Neuronal stem cell (in vitro differentiated cells): ENCODE results near the gene FOXB1.

Experiments
- DNase-seq: peaks from one replicate; pipeline ENCODE4 v3.0.0-alpha.2; 2013; ENCODE audit warnings: low spot score
- H2AFZ ChIP-seq: one replicate; pipeline ENCODE4 v1.6.1; 2013; ENCODE audit warnings: mild to moderate bottlenecking, low read length, inconsistent platforms
- H2AK5ac ChIP-seq: 2 replicates; pipeline ENCODE4 v1.6.1; 2013; ENCODE audit warnings: low read depth, mild to moderate bottlenecking, inconsistent platforms, low read length, moderate library complexity, mixed read lengths
- H2BK120ac ChIP-seq: 2 replicates; pipeline ENCODE4 v1.6.1; 2013; ENCODE audit warnings: low read depth, mild to moderate bottlenecking, inconsistent platforms, low read length, moderate library complexity, mixed read lengths
- H2BK12ac ChIP-seq: one replicate; pipeline ENCODE4 v1.6.1; 2013; ENCODE audit warnings: low read length, inconsistent platforms
- H2BK15ac ChIP-seq: 2 replicates; pipeline ENCODE4 v1.6.1; 2013; ENCODE audit warnings: mild to moderate bottlenecking, low read length, inconsistent platforms, mixed read lengths
- H2BK5ac ChIP-seq: one replicate; pipeline ENCODE4 v1.6.1; 2013; ENCODE audit warnings: inconsistent platforms, mild to moderate bottlenecking, low read length, moderate library complexity
- H3K14ac ChIP-seq: one replicate; pipeline ENCODE4 v1.6.1; 2013; ENCODE audit warnings: low read length, inconsistent platforms
- H3K18ac ChIP-seq: 2 replicates; pipeline ENCODE4 v1.6.1; 2013; ENCODE audit warnings: low read length, inconsistent platforms
- H3K23ac ChIP-seq: 2 replicates; pipeline ENCODE4 v1.6.1; 2013; ENCODE audit warnings: low read depth, mild to moderate bottlenecking, mixed read lengths, low read length, inconsistent platforms; ENCODE audit not compliant: poor library complexity
- H3K27ac ChIP-seq: replicated peaks from 3 replicates; pipeline ENCODE4 v1.5.1; 2013; ENCODE audit warnings: low read length, inconsistent platforms
- H3K27me3 ChIP-seq, 3 experiments: 2 replicates each; pipeline ENCODE4 v1.6.1; 2013; ENCODE audit warnings: low read length in 3 of 3, mild to moderate bottlenecking in 2 of 3, inconsistent platforms in 1 of 3, low read depth in 1 of 3, mixed read lengths in 1 of 3, moderate library complexity in 1 of 3; ENCODE audit not compliant: control insufficient read depth in 3 of 3, insufficient read depth in 3 of 3
- H3K36me3 ChIP-seq, 2 donors: replicated peaks in 1 of 2; 2 replicates each; pipeline ENCODE4 v1.6.1; 2013; ENCODE audit warnings: low read length in 2 of 2; ENCODE audit not compliant: control insufficient read depth in 2 of 2, insufficient read depth in 2 of 2
- H3K4ac ChIP-seq: 2 replicates; pipeline ENCODE4 v1.6.1; 2013; ENCODE audit warnings: inconsistent platforms, mild to moderate bottlenecking, low read length, moderate library complexity
- H3K4me1 ChIP-seq, 2 donors: 1 replicate in 1 of 2; 2 replicates in 1 of 2; pipeline ENCODE4 v1.6.1; 2013; ENCODE audit warnings: low read length in 2 of 2, low read depth in 1 of 2; ENCODE audit not compliant: control insufficient read depth in 2 of 2, insufficient read depth in 1 of 2
- H3K4me2 ChIP-seq: one replicate; pipeline ENCODE4 v1.6.1; 2013; ENCODE audit warnings: mild to moderate bottlenecking, low read length, inconsistent platforms; ENCODE audit not compliant: insufficient read depth, poor library complexity, severe bottlenecking
- H3K4me3 ChIP-seq, 2 donors: 2 replicates each; pipeline ENCODE4 v1.5.1; 2013; ENCODE audit warnings: low read length in 2 of 2, mild to moderate bottlenecking in 2 of 2, inconsistent platforms in 1 of 2, moderate library complexity in 1 of 2
- H3K79me1 ChIP-seq: one replicate; pipeline ENCODE4 v1.6.1; 2013; ENCODE audit warnings: low read depth, mild to moderate bottlenecking, inconsistent platforms, low read length, moderate library complexity
- H3K9ac ChIP-seq: one replicate; pipeline ENCODE4 v1.6.1; 2013; ENCODE audit warnings: mild to moderate bottlenecking, low read depth, low read length, inconsistent platforms; ENCODE audit not compliant: poor library complexity
- H3K9me3 ChIP-seq, 2 donors: replicated peaks in 1 of 2; 2 replicates each; pipeline versions ENCODE3 to v1.6.1; 2013; ENCODE audit warnings: low read length in 2 of 2, mild to moderate bottlenecking in 2 of 2, inconsistent platforms in 1 of 2, low read depth in 1 of 2, mixed read lengths in 1 of 2, moderate library complexity in 1 of 2; ENCODE audit not compliant: control insufficient read depth in 2 of 2, insufficient read depth in 1 of 2
- H4K8ac ChIP-seq: one replicate; pipeline ENCODE4 v1.6.1; 2013; ENCODE audit warnings: low read depth, mild to moderate bottlenecking, inconsistent platforms, low read length, moderate library complexity
- H4K91ac ChIP-seq: one replicate; pipeline ENCODE4 v1.6.1; 2013; ENCODE audit warnings: low read length, low read depth, mild to moderate bottlenecking, inconsistent platforms; ENCODE audit not compliant: poor library complexity
- WGBS, 2 donors: extraction: QIAGEN DNeasy Blood & Tissue Kit; methylation state at CpG; one replicate each; pipeline ENCODE4 v1.1.7; 2013; ENCODE audit warnings: missing lambda C conversion rate in 2 of 2, mixed read lengths in 1 of 2; ENCODE audit not compliant: insufficient read length in 2 of 2, insufficient replicate concordance in 1 of 2; ENCODE audit errors: extremely low coverage in 2 of 2; 5-methylcytosine and 5-hydroxymethylcytosine counted together

Gene FOXB1

DNA sequence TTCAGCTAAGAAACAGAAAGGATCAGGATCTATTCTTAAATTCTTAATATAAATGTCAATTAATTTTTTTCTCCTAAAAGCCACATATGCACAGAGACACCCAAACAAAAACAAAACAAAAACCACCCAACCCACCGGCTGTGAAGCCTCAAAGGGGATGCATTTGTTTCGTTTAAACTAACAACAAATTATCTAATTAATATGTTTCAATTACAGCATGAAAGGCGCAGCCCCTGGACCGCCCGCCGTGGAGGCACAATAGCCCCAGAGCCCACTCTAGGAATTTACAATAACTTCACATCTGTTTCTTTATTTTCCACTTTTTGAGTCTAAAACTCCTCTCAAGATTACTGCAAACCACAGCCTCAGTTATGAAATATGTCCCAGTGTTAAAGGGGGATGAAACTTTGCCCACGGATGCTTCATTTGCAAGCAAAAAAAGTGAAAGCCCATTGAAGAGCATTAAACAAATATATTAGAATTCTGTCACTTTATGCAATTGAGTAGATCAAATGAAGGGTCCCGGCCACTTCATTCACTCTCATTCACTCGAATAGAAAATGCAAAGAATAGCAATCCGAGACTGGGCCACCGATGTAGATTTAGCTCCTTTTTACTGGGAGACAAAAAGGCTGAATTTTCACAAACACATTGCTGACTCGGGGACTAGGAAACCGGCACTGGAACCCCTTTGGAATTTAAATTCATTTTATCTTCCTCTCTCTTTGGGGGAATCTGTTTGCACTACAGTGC, 6.0 kb downstream of the FOXB1 start:
- Histone ChIP-seq H3K27ac (no peak overlapping the region), H3K4me2 (peak overlapping the region; percentile 35), H2BK5ac (no peak overlapping the region), H2AFZ (no peak overlapping the region), H4K8ac (no peak overlapping the region), H4K91ac (no peak overlapping the region), H3K4me1 (peaks cover 17 to 56% of the 10 kb centered on the region in 2 donors), H3K36me3 (peaks cover 0 to 29% of the 10 kb centered on the region in 2 donors), H2BK120ac (no peak overlapping the region), H3K9ac (no peak overlapping the region), H3K9me3 (no peaks in the 10 kb centered on the region), H2BK12ac (no peak overlapping the region), H3K27me3 (peaks cover 0 to 18% (median 9%) of the 10 kb centered on the region in 3 experiments), H3K4me3 (no peak overlapping the region), H3K14ac (no peak overlapping the region), H3K18ac (no peak overlapping the region), H2AK5ac (no peak overlapping the region), H2BK15ac (no peak overlapping the region), H3K79me1 (no peaks in the 10 kb centered on the region), H3K4ac (no peak overlapping the region), H3K23ac (no peak overlapping the region)
- peak; percentile 32 for DNase-seq
- WGBS, 2 donors = no CpG with 5 or more reads among the region's 13 CpGs

DNA sequence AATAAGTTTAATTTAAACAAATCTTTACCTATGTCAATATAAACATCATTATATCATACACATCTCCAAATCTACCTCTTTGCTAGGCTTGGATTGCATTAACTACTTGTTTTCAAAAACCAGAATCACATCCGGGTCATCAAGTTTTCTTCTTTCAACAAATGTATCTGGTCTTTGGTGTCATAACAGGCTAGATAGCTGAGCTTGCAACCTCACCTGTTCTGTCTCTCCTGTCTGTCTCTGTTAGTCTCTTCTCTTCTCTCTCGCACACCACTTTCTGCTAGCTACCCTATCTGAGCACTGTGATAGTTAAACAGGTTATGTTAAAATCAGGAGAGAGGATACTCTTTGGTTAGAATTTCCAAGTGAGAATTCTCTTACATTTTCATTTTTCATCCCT, 6.7 kb downstream of the FOXB1 start:
- no peak for DNase-seq
- H2BK15ac ChIP-seq = no peak overlapping the region
- no peak overlapping the region for H2BK5ac ChIP-seq
- peak overlapping the region; percentile 42 for H2AFZ ChIP-seq
- H3K4me1 ChIP-seq = peaks cover 10 to 56% of the 10 kb centered on the region in 2 donors
- H3K4me3 ChIP-seq = peak overlapping the region in 1 of 2 donors; percentile 10
- no peak overlapping the region for H3K23ac ChIP-seq
- H3K27me3 ChIP-seq = peaks cover 0 to 11% (median 2%) of the 10 kb centered on the region in 3 experiments
- H3K18ac ChIP-seq = no peak overlapping the region
- H2BK12ac ChIP-seq = no peak overlapping the region
- no peak overlapping the region for H2AK5ac ChIP-seq
- H3K79me1 ChIP-seq = no peaks in the 10 kb centered on the region
- H3K36me3 ChIP-seq = peaks cover 0 to 22% of the 10 kb centered on the region in 2 donors
- H4K8ac ChIP-seq = no peak overlapping the region
- H3K4ac ChIP-seq = no peak overlapping the region
- no peak overlapping the region for H3K27ac ChIP-seq
- H3K4me2 ChIP-seq = no peak overlapping the region
- no peak overlapping the region for H4K91ac ChIP-seq
- H3K14ac ChIP-seq = no peak overlapping the region
- H2BK120ac ChIP-seq = no peak overlapping the region
- no peaks in the 10 kb centered on the region for H3K9me3 ChIP-seq
- H3K9ac ChIP-seq = no peak overlapping the region
- no CpG with 5 or more reads among the region's 2 CpGs for WGBS, 2 donors

DNA sequence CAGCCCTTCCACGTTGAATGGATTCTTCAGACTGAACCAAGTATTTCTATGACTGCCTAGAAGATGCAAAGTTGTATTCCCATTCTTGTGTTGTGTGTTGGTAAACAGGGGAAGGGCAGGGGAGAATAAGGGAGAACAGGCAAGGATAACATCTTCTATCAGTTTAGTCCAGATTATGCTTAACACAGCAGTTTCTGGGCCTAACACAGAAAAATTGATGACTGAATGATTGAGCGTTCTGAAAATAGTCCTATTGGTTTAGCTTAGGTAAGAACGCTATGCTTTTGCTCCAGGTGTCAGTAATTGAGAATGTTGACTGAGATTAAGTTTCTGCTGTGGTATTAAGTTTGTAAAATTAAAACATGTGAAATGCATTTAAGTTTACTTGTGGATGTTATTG, 8.6 kb downstream of the FOXB1 start:
- Histone ChIP-seq H2AFZ (no peak overlapping the region), H4K8ac (no peak overlapping the region), H3K79me1 (no peaks in the 10 kb centered on the region), H3K27ac (no peak overlapping the region), H3K14ac (no peak overlapping the region), H3K18ac (no peak overlapping the region), H2BK5ac (no peak overlapping the region), H2BK120ac (no peak overlapping the region), H3K23ac (no peak overlapping the region), H3K4me1 (peaks cover 8 to 47% of the 10 kb centered on the region in 2 donors), H2BK15ac (no peak overlapping the region), H3K4ac (no peak overlapping the region), H2AK5ac (no peak overlapping the region), H4K91ac (no peak overlapping the region), H3K9me3 (peaks cover 0 to 6% of the 10 kb centered on the region in 2 donors), H3K4me2 (no peak overlapping the region), H3K36me3 (peaks cover 0 to 5% of the 10 kb centered on the region in 2 donors), H3K27me3 (peaks cover 0 to 7% (median 0%) of the 10 kb centered on the region in 3 experiments), H3K9ac (no peak overlapping the region), H3K4me3 (no peak overlapping the region), H2BK12ac (no peak overlapping the region)
- WGBS, 2 donors = no CpG with 5 or more reads among the region's 3 CpGs
- no peak for DNase-seq

DNA sequence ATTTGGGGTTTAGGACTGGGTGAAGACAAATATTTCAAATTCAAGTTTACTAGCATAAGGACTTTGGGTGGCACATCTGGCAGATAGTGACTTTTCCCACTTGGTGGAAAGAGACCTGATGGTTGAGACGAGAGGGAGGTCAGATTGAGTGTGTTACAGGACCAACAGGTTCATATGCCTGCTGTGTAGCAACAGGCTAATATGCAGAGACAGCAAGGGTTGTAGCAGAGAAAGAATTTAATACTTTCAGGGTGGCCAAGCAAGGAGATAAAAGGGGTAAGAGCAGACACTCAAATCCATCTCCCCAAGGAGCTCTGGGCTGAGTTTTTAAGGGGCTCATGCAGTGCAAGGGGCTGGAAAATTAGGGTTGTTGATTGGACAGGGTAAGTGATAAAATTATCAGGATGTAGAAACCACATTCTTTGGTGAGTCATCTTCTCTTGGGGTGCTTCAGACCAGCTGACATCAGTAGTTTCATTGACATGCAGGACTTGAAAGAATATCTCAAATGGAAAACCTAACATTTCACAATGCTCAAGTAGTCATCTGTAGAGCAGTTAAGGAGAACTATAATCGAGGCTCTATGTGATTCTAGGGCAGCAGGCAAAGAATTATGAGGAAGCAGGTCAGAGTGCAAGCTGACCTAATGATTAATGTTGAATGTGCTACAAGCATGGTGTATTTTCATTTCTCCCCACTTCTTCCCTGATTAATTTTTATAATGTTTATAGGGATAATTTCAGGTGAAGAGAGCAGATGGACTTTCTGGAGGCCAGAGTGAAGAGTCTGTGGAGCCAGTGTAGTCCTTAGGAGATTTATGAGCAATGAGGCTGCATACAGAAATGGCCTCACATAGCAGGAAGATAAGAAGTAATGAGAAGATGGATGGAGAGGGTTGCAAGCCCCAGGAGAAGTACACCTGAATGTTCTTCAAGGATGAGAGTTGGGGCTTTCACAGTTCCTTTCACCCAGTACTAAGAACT, 13.7 kb downstream of the FOXB1 start:
- no peak overlapping the region for H4K8ac ChIP-seq
- peaks cover 0 to 9% of the 10 kb centered on the region in 2 donors for H3K9me3 ChIP-seq
- WGBS, 2 donors = no CpG with 5 or more reads among the region's 2 CpGs
- no peak overlapping the region for H2BK15ac ChIP-seq
- H2AK5ac ChIP-seq = no peak overlapping the region
- H3K27ac ChIP-seq = no peak overlapping the region
- H3K4ac ChIP-seq = no peak overlapping the region
- H3K14ac ChIP-seq = no peak overlapping the region
- H2BK5ac ChIP-seq = no peak overlapping the region
- no peaks in the 10 kb centered on the region for H3K79me1 ChIP-seq
- H2BK120ac ChIP-seq = no peak overlapping the region
- no peaks in the 10 kb centered on the region for H3K27me3 ChIP-seq
- H4K91ac ChIP-seq = no peak overlapping the region
- no peak for DNase-seq
- no peak overlapping the region for H3K4me3 ChIP-seq
- H3K23ac ChIP-seq = no peak overlapping the region
- no peak overlapping the region for H3K4me2 ChIP-seq
- H3K18ac ChIP-seq = no peak overlapping the region
- H3K36me3 ChIP-seq = no peaks in the 10 kb centered on the region
- H2BK12ac ChIP-seq = no peak overlapping the region
- no peak overlapping the region for H2AFZ ChIP-seq
- H3K4me1 ChIP-seq = peaks cover 0 to 2% of the 10 kb centered on the region in 2 donors
- no peak overlapping the region for H3K9ac ChIP-seq
